Activated CD8-positive, alpha-beta memory T cell treated with anti-CD3 and anti-CD28 coated beads, Interleukin-2, amount 50 U/mL, for 1 hour (primary cell): ENCODE results near the gene TMEM175.
A peak's percentile ranks its signal among the peaks of the same experiment; 100 is the strongest.
"Not testable (repeated sequence)": the region's sequence is repeated elsewhere in the genome, so short reads cannot be mapped to it uniquely, and the experiment has no call there.

Experiments
- DNase-seq: peaks from one replicate; pipeline ENCODE4 v3.0.0-alpha.2; 2020; ENCODE audit errors: extremely low read depth

Gene TMEM175

DNA sequence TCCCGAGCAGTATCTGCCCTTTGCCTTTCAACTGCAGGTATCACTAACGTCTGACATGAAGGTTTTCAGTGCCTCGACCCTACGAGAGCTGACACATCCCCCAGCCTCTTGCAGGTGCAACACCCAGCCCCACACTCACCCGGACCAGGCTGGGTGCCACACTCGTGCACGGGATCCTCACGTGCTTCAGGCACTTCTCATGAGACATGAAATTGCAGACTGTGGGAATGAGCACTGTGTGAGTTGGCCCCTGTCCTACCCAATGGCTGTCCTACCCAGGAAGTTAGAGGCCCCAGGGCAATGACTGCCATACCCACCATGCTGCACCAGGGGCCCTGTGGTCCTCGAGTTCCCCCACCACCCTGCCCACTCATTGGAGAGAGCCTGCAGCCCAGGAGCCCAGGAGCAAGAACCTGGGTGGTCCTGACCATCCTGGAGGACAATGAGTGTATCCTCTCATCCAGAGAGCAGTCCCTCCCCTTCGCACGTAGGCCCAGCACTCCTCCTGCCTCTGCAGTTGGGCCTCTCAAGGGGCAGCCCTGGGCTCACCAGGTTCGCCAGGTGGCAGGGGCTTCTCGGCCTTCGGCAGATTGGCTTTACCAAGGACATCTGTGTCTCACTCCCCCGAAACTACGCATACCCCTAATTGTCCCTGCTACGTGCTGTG lies 38.7 kb downstream of the TMEM175 start:
- no peak for DNase-seq

- DNase-seq: no peak
Measured at GRCh38 chr4:971666-972500, 39.6 kb downstream of the TMEM175 start.

DNA sequence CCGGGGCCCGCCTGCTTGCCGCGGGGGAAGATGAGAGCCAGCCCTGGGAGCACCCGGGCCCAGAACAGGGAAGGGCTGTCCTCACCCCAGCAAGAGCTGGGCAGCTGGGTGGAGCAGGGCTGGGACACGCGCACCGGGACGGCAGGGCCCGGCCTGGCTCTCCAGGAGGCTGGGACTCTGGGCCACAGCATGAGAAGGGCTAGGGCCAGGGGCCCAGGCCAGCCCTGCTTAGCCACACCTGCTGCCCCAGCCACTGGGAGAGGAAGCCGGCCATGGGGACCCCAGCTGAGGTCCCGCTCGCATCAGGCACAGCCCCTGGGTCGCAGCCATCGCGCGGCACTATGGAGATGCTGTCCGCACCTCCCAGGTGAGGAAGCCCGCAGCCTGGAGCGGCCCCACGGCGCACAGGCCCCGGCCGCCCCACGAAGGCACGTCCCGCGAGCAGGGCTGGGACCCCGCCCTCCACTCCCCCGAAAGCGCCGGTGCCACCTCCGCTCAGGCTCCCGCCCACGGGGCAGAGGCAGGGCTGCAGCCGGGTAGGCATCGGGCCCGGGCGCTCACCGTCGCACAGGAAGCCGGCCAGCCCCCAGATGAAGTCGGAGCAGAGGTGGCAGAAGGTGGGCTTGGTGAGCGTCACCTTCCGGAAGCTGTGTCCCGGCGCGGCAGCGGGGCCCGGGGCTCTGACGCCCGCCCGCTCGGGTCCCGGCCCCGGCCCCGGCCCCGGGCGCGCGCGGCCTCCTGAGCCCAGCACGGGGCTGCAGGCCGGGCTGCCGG lies 40.6 kb downstream of the TMEM175 start:
- DNase-seq: no peak

- peak; percentile 63 for DNase-seq
Measured at GRCh38 chr4:973431-974397, 41.5 kb downstream of the TMEM175 start, which contains the start of gene DGKQ. Gene DGKQ, minus strand, starts transcription at chr4:973569. Its CDS starts 87 bp downstream, at chr4:973482.

DNA sequence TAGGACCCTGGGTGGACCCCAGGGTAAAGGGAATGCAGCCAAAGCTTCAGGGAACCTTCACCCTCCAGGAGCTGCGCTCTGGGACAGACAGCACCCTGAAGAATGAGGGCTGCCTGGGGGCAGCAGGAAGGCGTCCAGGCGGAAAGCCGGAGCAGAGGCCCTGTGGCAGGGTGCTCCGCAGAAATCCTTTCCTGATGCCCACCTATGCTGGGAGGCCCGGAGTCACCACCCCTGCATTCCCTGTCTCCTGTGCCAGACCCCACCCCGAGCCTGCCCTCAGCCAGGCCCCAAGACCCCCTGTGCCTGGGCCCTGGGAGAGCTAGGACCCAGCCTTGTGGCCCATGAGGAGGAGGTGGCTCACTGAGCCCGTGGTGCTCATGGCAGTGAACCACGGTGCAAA lies 42.4 kb downstream of the TMEM175 start:
- DNase-seq: no peak

- DNase-seq: not testable (repeated sequence)
Measured at GRCh38 chr4:976016-976415, 43.8 kb downstream of the TMEM175 start.

- no peak for DNase-seq
Measured at GRCh38 chr4:978957-979701, 46.9 kb downstream of the TMEM175 start.

GRCh38 chr4:982291-982690 lies 50.0 kb downstream of the TMEM175 start:
- no peak for DNase-seq

- no peak for DNase-seq
Measured at GRCh38 chr4:982814-983213, 50.6 kb downstream of the TMEM175 start.

GRCh38 chr4:984336-985054 lies 52.2 kb downstream of the TMEM175 start:
- DNase-seq: no peak

GRCh38 chr4:985123-985830 lies 53.0 kb downstream of the TMEM175 start:
- no peak for DNase-seq

DNA sequence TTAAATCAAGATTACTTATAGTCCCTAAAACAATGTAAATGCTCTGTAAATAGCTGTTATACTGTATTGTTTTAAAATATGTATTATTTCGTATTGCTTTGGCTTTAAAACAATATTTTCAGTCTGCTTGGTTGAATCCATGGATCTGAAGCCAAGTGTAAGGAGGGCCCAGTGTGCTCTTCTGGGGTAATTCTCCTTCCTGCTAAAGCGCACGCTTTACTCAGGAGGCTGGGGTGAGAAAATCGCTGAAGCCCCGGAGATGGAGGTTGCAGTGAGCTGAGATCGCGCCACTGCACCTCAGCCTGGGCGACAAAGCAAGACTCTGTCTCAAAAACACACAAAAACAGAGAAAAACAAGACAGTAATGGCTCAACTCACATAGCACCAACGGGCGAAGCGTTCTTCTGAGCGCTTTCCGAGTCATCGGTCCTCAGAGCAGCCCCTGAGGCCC lies 54.2 kb downstream of the TMEM175 start:
- DNase-seq: no peak

GRCh38 chr4:986879-987623 lies 54.8 kb downstream of the TMEM175 start, which contains the start of gene IDUA:
Gene IDUA, plus strand, starts transcription at chr4:987044. Its CDS starts 41 bp downstream, at chr4:987085.
- peak; percentile 61 for DNase-seq

- DNase-seq: no peak
Measured at GRCh38 chr4:987624-988513, 55.6 kb downstream of the TMEM175 start.

DNA sequence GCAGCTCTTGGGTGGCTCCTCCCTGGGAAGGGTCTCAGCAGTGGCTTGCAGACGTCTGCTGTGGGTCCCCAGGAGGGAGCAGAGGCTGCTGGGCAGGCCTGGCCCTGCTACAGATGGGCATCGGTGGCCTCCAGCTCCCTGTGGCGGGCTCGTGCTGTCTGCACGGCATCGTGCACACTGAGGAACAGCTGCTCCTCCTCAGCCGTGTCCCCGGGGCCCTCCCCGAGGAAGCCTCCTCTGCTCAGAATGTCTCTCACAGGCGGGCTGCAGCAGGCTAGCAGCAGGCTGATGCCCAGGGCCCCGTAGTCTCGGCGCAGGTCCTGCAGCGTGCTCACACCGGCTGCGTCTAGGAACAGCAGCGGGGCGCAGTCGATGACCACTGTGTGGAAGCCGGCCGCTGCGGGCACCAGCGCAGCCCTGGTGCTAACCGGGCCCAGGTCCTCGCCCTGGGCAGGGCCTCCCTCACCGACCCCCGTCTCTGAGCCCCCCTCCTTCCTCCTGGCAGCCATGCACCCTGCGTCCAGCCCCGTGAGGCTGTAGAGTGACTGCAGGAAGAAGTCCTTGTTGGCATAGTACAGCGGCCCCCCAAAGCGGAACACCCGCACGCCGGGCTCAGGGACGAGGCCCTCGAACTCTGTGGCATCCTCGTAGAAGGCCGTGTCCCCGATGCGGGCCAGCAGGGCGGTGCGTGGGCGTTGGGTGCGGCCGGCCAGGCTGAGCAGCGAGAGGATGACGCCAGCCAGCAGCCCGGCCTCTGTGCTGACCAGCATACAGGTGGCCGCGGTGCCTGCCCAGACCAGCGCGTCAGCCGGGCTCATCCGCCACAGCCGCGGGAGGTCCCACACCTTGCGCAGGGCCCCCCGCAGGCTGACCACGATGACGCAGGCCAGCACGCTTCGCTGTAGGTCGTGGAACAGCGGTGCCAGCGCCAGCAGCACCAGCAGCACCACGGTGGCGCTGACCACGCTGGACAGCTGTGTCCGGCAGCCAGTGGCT lies 56.8 kb downstream of the TMEM175 start:
- DNase-seq: no peak
